ENCODE measurements around the gene KRT81.
"Not testable (repeated sequence)": the region's sequence is repeated elsewhere in the genome, so short reads cannot be mapped to it uniquely, and the experiment has no call there.

The KRT81 gene

DNA sequence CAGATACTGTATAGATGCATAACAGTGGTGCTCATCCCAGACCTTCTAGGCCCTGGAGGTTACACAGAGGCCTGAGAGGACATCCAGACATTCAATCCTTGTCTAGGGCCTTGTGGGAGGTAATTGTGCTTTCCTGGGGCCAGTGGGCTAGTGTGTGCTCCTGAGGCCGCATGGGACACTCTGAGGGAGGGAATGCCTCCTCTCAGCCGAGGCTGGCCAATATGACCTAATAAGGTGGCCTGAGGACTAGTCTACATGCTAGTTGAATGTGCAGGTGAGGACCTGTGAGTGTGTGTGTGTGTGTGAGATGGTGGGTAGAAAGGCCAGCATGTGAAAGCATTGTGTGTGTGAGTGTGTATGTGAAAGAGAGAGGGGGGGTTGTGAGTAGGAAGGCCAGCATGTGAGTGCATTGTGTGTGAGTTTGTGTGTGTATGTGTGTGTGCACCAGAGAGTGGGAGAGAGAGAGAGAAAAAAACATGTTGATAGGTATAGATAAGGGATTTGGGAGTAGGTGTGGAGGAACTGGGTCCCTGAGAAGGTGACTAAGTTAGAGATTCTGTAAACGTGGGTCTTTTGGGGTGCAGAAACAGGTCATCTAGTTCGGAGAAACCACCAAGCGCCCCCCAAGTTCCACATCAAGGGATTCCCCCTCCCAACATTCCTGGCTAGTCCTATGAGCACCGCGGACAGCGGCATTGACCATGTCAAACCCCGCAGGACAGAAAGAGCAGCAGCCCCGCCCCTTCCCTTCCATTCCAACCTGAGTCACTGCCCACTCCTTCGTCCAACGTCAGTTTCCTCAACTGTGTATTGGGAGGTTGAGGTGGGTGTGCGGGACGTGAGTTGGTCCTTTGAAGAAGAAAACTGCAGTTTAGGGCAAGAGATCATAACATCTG, 9.7 kb upstream of the KRT81 start:
- in situ Hi-C loops (cut with MboI; ENCODE audit: low sequenced_read_pairs): no loop called here

- in situ Hi-C loops (cut with MboI; ENCODE audit: low sequenced_read_pairs): no loop called here
Measured at GRCh38 chr12:52298677-52299190, 7.4 kb upstream of the KRT81 start.

GRCh38 chr12:52296572-52297215, 5.4 kb upstream of the KRT81 start:
- in situ Hi-C loops (cut with MboI; ENCODE audit: low sequenced_read_pairs): no loop called here

DNA sequence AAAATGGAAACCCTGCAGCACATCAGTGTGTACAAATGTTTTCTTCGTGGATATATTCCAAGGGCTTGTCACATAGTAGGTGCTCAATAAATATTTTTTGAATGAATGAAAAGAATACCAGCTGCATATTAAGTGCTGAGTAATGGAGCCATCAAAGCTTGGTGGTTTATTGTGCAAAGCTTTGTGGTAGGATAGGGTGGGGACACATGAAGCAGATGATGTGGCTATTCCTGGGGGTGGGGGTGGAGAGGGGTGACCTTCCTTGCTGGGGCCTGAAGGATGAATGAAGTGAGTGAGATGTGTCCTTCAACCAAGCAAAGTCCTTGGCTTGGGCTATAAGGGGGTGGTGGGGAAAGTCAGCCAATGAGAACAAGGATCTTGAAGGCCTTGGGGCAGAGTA, 4.3 kb upstream of the KRT81 start:
- in situ Hi-C loops (cut with MboI; ENCODE audit: low sequenced_read_pairs): no loop called here

DNA sequence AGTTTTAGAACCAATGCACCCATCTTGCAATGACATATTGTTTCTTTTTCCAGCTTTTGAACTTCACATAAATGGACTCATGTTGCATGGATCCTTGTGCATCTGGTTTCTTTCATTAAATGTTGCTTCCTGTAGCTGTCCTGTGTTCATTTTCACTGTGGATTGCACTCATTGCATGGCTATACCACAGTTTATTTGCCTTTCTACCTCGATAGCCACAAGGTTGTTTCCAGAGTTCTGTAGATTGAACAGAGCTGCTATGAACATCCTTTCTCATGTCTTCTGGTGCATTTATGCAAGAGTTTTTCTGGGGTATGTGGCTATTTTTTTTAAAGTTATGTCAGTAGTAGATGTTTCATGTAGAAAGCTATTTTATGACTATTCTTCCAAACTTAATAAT, 3.5 kb upstream of the KRT81 start:
- in situ Hi-C loops (cut with MboI; ENCODE audit: low sequenced_read_pairs): no loop called here

- in situ Hi-C loops (cut with MboI; ENCODE audit: low sequenced_read_pairs): no loop called here
Measured at GRCh38 chr12:52293926-52294325, 2.6 kb upstream of the KRT81 start.

DNA sequence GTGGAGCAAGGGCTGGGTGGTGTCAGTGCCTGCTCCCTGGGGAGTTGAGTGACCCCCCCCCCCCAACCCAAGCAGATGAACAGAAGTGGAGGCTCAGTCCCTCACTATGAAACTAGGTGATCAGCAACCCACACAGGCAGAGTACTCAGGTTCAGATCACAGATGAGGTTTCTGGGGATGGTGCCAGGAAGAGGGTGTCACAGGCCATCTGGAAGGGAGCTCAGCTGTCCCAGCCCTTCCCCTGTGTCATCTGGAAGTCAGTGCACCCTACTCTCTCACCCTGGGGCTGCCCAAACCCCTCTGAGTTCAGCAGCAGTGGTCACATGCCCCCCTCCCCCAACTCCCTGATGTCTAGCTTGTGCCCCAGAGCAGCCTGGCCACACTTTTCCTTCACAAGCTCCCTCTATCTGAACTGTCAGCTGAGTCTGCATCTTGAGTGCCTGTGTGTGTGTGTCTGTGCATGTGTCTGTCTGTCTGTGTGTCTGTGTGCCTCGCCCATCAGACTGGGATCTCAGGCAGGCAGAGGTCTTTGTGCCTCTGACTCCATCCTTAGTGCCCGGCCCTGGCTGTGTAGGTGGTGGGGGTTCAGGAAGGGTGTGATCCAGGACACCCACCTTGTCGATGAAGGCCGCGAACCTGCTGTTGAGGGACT, 725 bp downstream of the KRT81 start:
- in situ Hi-C loops (cut with MboI; ENCODE audit: low sequenced_read_pairs): not testable (repeated sequence)

- in situ Hi-C loops (cut with MboI; ENCODE audit: low sequenced_read_pairs): not testable (repeated sequence)
Measured at GRCh38 chr12:52287816-52288805, 3.2 kb downstream of the KRT81 start.

- in situ Hi-C loops (cut with MboI; ENCODE audit: low sequenced_read_pairs): not testable (repeated sequence)
Measured at GRCh38 chr12:52286857-52287785, 4.2 kb downstream of the KRT81 start.

DNA sequence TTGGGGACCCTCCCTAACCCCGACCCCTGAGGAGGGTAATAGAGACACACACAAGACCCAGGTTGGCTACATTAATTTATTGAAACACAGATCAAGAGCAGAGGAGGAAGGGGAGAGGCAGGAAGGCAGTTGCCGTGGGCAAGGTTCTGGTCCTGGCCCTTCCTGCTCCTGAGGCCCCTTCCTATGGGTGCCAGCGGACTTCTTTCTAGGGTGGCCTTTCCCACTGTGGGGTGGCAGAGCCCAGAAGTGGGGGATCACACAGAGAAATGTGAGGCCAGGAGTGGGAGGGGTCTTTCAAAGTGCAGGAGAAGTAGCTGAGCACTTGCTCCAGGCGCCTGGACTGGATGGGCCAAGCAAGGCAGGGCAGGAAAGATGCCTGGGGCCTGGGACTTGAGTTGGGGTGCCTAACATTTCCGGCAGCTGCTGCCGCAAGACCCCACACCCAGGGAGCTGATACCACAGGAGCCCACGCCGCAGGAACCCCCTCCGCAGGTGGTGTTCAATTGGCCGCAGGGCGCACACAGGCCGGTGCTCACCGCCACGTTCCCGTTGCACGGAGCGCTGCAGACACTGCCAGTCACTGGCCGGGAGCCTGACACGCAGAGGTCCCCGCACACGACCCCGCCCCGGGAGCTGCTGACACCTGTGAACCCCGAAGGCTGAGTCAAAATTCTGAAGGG, 5.3 kb downstream of the KRT81 start:
- in situ Hi-C loops (cut with MboI; ENCODE audit: low sequenced_read_pairs): no loop called here

DNA sequence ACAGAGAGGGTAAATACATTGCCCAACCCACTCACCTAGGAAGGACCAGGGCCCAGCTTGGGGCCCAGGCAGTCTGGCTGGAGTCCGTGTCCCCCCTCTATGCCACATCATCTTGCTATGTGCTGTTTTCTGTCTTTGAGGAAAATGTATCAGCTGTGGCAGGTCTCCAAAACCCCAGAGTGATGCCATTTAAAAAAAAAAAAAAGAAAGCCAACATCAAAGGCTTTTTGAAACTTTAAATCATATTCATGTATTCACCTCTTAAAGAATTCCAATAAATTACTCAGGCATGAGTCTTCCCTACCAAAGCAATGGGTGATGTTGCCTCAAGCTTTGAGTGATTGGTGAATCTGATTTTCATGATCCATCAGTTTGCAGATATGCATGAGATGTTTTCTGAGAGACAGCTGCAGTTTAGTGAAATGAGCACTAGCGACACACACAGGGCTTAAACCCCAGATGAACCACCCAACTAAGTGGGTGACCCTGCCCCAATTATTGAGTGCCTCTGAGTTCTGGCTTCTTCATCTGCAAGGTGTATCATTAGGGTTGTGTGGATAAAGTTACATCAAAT, 6.1 kb downstream of the KRT81 start:
- in situ Hi-C loops (cut with MboI; ENCODE audit: low sequenced_read_pairs): no loop called here

DNA sequence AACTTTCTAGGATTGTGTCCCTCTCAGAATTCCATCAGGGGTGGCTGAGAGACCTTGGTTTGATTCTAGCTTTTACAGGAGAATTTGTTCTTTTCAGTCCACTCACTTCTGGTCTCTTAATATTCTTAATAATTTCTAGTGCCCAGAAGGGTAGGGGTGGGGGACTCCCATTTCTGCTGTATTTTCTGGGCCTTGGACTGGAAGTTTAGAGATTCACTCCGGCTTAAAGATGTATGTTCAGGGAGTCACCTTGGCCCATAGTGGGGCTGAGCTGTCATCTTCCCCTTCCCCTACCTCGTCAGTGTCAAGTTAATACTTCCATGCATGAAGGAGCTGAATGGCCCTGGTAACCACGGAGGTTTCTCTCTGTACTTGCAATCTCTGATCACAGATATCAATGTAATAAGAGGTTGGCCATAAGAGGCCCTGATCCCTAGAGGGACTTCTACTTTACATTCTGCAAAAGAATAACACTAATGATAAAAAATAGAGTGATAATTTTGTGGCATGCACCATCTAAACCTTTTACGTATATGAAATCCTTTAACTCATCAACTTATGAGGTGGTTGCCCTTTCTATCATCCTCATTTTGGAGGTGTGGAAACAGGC, 6.7 kb downstream of the KRT81 start:
- in situ Hi-C loops (cut with MboI; ENCODE audit: low sequenced_read_pairs): no loop called here

DNA sequence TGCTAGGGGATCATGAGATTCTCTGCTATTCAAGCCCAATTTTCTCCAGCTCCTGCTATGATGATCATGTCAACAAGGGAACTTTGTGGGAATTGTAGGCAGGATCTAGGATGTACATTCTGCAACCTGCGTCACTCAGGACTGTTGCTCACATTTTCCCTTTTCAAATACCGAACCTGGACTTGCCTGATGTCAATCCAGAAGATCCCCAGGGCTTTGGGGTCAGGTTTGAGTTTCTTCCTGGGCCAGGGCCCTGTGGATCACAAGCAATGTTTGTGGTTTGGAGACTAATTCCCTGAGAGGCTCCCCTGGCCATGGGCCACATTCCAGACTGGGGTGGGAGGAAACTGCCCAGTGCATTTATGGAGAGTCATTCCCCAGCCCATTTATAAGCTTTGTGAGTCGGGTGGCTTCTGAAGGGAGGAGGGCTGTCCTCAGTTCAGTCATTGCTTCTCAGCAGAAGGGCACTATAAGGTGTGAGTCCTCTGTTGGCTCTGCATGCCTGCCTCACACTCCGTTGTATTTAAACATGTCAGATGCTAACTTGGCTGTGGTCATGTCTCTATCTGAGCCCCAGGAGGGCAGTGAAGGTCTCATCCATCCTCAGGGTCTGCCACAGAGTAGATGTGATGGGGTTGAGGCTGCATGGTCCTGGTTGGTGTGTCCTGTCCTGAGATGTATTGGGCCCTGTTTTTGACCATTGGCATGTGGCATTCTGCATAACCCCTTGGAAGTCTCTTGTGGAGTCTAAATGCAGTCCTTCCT, 10.4 kb downstream of the KRT81 start:
- in situ Hi-C loops (cut with MboI; ENCODE audit: low sequenced_read_pairs): no loop called here

- in situ Hi-C loops (cut with MboI; ENCODE audit: low sequenced_read_pairs): no loop called here
Measured at GRCh38 chr12:52280319-52280795, 11.0 kb downstream of the KRT81 start.

- in situ Hi-C loops (cut with MboI; ENCODE audit: low sequenced_read_pairs): no loop called here
Measured at GRCh38 chr12:52279422-52280318, 11.7 kb downstream of the KRT81 start.

Data from hTERT RPE-1 (cell line).